Endothelial cell of umbilical vein (primary cell): Measurements from ENCODE around the gene CCDC186.

Experiments used
- CTCF ChIP-seq, 2 donors: IDR thresholded peaks; 1 replicate in 1 of 2; 2 replicates in 1 of 2; pipeline ENCODE4 v1.5.1; 2011; ENCODE audit warnings: low read length in 2 of 2, mild to moderate bottlenecking in 2 of 2, moderate library complexity in 2 of 2, control low read depth in 1 of 2, inconsistent platforms in 1 of 2, low read depth in 1 of 2; ENCODE audit not compliant: insufficient read depth in 1 of 2; ENCODE audit errors: extremely low read depth in 1 of 2
- EZH2 ChIP-seq: IDR thresholded peaks from 2 replicates; pipeline ENCODE4 v1.6.1; 2012; ENCODE audit warnings: borderline replicate concordance, low read depth, mild to moderate bottlenecking, moderate library complexity, low read length, inconsistent platforms; ENCODE audit not compliant: severe bottlenecking
- MAX ChIP-seq: IDR thresholded peaks from 2 replicates; pipeline ENCODE4 v1.6.1; 2011; ENCODE audit not compliant: insufficient read depth, insufficient read length
- MYC ChIP-seq: IDR thresholded peaks from one replicate; pipeline ENCODE4 v1.6.1; 2011; ENCODE audit warnings: mild to moderate bottlenecking, low read depth, low read length
- POLR2A ChIP-seq: IDR thresholded peaks from 2 replicates; pipeline ENCODE4 v1.6.1; 2012; ENCODE audit warnings: low read depth, mild to moderate bottlenecking, control low read depth, low read length
- POLR2AphosphoS5 ChIP-seq: IDR thresholded peaks from 2 replicates; pipeline ENCODE4 v1.6.1; 2012; ENCODE audit warnings: low read depth, mild to moderate bottlenecking, control low read depth, low read length, moderate library complexity; ENCODE audit not compliant: insufficient read depth

GRCh38 chr10:114084215-114084614 lies 89.8 kb downstream of the CCDC186 start:
- TF ChIP-seq CTCF (IDR thresholded peaks at IDR 0.05; ENCODE audit: extremely low read depth in 1 of 2, insufficient read depth in 1 of 2, low read depth in 1 of 2, low read length in 2 of 2) (no peak), POLR2A (no peak), EZH2 (no peak), POLR2AphosphoS5 (no peak), MAX (no peak), MYC (no peak)
